GDM1 (cell line): ENCODE results near the gene LRFN2.

Experiments used
- DNase-seq: peaks from one replicate; lab custom pipeline; 2025; lab: John Stamatoyannopoulos, UW

Gene LRFN2

DNA sequence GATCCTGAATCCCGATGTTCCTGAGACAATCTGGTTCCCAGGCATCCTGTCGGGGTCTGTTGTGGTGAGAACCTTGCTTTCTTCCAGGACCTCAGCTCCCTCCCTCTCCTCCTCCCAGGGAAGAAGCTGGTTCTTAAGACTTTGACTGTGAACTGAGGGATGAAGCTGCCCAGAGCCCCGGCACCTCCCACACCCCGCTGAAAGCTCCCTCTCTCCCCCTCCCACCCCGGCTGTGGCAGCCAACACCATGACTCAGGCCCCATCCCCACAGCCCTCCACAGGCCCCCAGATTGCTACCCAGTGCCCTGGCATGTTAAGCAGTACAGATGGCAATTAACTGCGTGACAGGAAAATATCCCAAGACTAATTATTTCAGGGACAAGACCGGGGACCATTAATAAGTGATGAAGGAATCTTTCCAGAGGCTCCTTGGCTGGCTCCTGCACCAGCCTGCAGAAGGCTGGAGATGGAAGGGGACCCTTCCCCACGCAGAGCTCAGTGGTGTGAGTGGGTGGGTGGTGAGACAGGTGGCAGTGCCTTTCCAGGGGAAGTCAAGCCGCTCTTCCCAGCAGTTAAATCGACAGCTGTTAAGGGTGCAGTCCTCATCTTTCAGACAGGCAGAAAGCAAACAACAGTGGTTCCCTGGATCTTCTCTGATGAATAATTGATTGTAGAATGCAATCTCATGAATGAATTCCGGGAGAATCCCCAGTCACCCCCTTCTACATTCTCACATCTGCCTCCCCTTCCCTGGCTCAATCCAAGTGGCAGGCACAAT is 237.9 kb downstream of the LRFN2 start:
- DNase-seq: no peak

DNA sequence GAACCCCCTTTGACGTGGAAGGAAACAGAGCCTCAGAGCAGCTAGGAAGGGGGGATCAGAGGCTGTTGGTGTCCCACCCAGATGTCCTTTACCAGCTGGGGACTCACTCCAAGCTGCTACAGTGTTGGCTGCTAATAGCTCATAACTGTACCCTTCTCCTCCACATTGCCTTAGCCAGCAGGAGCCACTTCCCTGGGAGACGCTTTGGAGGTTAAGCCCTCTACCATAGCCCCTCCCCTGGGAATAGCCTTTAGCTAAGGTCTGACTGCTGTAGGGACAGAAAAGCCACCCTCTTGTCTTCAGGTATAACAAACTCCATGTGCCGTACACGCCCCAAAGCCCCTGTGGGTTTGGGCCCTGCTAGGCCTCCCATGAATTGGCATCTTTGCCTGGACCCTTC is 238.6 kb downstream of the LRFN2 start:
- no peak for DNase-seq

- DNase-seq: no peak
These were observed 239.6 kb downstream of the LRFN2 start for GRCh38 chr6:40347571-40348011.

GRCh38 chr6:40346246-40346645 is 240.9 kb downstream of the LRFN2 start:
- no peak for DNase-seq

GRCh38 chr6:40344566-40345167 is 242.5 kb downstream of the LRFN2 start:
- no peak for DNase-seq

GRCh38 chr6:40343877-40344565 is 243.1 kb downstream of the LRFN2 start:
- DNase-seq: no peak

DNA sequence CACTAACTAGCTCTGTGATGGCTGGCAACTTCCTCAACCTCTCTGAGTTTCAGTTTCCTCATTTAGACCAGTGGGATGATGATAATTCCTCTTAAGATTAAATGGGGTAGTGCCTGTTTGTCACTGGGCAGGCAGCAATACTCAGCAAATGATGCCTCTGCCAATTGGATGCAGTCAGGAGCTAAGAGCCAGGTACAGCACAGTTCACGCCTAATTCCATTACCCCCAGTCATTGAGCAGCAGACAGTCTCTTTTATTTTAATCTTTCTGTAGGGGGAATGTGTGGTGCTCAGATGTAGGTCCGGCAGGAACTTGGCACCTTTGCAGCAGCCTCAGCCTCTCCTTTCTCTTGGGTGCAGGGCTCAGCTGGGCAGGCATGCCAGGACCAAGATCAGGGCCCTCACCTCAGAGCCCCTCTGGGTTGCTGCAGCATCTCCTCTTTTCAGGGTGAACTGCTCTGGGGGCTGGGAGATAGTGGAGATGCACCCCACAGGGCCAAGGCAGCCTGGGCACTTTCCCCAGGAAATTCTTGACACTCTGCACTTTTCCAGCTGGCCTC is 243.8 kb downstream of the LRFN2 start:
- DNase-seq: no peak

- no peak for DNase-seq
These were observed 244.4 kb downstream of the LRFN2 start for GRCh38 chr6:40342723-40343122.

DNA sequence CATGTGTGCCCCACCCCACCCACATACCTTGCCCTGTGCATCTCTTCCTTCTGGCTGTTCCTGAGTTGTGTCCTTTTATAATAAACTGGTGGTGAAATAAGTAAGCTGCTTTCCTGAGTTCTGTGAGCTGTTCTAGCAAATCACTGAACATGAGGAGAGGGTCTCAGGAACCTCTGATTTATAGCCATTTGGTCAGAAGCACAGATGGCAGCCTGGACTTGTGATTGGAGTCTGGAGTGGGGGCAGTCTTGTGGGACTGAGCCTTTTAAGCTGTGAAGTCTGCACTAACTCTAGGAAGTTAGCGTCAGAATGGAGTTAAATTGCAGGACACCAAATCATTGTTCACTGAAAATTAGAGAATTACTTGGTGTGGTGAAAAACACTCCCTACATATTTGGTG is 245.4 kb downstream of the LRFN2 start:
- DNase-seq: no peak
